HEK293 (cell line): Measurements from ENCODE around the gene FXR1.

ENCODE experiments used
- CTCF ChIA-PET: fragments of 350-600 bp; formaldehyde crosslinking; extraction: SDS; loops from one replicate; lab custom pipeline; 2021; ENCODE audit warnings: antibody characterized with exemption; lab: Yijun Ruan, JAX
- POLR2A ChIA-PET: fragments of 300-600 bp; formaldehyde crosslinking; extraction: SDS; loops from one replicate; lab custom pipeline; 2020; ENCODE audit warnings: antibody characterized with exemption, inconsistent platforms; lab: Yijun Ruan, JAX
- H3K27ac ChIP-seq: fragments of 200-500 bp; sonication (Bioruptor generic); 2 replicates; pipeline ENCODE4 v1.5.1; 2014; ENCODE audit warnings: low read depth, low read length, control low read depth, inconsistent platforms; ENCODE audit errors: extremely low read depth
- H3K36me3 ChIP-seq, 2 experiments: fragments of 200-500 bp in 1 of 2; sonication (Bioruptor generic) in 1 of 2; 1 replicate in 1 of 2; 2 replicates in 1 of 2; pipeline ENCODE4 v1.5.1; 2014 to 2017; ENCODE audit warnings: inconsistent platforms in 2 of 2, low read length in 2 of 2; ENCODE audit not compliant: control insufficient read depth in 2 of 2, insufficient read depth in 1 of 2
- H3K4me1 ChIP-seq: fragments of 200-500 bp; sonication (Bioruptor generic); 2 replicates; pipeline ENCODE4 v1.5.1; 2014; ENCODE audit warnings: mild to moderate bottlenecking, low read length, inconsistent platforms; ENCODE audit not compliant: control insufficient read depth, insufficient read depth
- H3K4me3 ChIP-seq: 2 replicates; pipeline ENCODE4 v1.5.1; 2011; ENCODE audit warnings: low read depth, mild to moderate bottlenecking, control low read depth, low read length, moderate library complexity
- H3K9me3 ChIP-seq: fragments of 200-500 bp; sonication (Bioruptor generic); 2 replicates; pipeline ENCODE4 v1.5.1; 2014; ENCODE audit warnings: low read depth, low read length, inconsistent platforms; ENCODE audit not compliant: control insufficient read depth, insufficient read depth
- ATF2 ChIP-seq: fragments of 450-650 bp; formaldehyde crosslinking; IDR thresholded peaks from 2 replicates; pipeline ENCODE4 v1.5.1; 2016; ENCODE audit warnings: missing biosample characterization, missing genetic modification characterization, low read depth
- EGR2 ChIP-seq: fragments of 450-650 bp; formaldehyde crosslinking; IDR thresholded peaks from 2 replicates; pipeline ENCODE4 v1.5.1; 2016; ENCODE audit warnings: low read depth, missing biosample characterization, missing genetic modification characterization
- GLI2 ChIP-seq: fragments of 450-650 bp; formaldehyde crosslinking; IDR thresholded peaks from 2 replicates; pipeline ENCODE4; 2017; ENCODE audit warnings: missing biosample characterization, missing genetic modification characterization, low read depth, borderline replicate concordance
- KLF1 ChIP-seq: fragments of 450-650 bp; formaldehyde crosslinking; IDR thresholded peaks from 2 replicates; pipeline ENCODE4 v1.5.1; 2016; ENCODE audit warnings: missing biosample characterization, missing genetic modification characterization
- KLF10 ChIP-seq: fragments of 450-650 bp; IDR thresholded peaks from 2 replicates; pipeline ENCODE4 v1.5.1; 2018; ENCODE audit warnings: missing biosample characterization, mild to moderate bottlenecking, missing genetic modification characterization
- KLF9 ChIP-seq: fragments of 450-650 bp; formaldehyde crosslinking; IDR thresholded peaks from 2 replicates; pipeline ENCODE4 v1.5.1; 2016; ENCODE audit warnings: missing biosample characterization, missing genetic modification characterization, low read depth
- MZF1 ChIP-seq: fragments of 450-650 bp; formaldehyde crosslinking; IDR thresholded peaks from 2 replicates; pipeline ENCODE4 v1.5.1; 2017; ENCODE audit warnings: missing biosample characterization, missing genetic modification characterization, borderline replicate concordance
- RBAK ChIP-seq: fragments of 450-650 bp; formaldehyde crosslinking; IDR thresholded peaks from 2 replicates; pipeline ENCODE4 v1.5.1; 2016; ENCODE audit warnings: missing biosample characterization, missing genetic modification characterization
- ZBTB8A ChIP-seq: fragments of 450-650 bp; formaldehyde crosslinking; IDR thresholded peaks from 2 replicates; pipeline ENCODE4 v1.5.1; 2016; ENCODE audit warnings: missing biosample characterization, missing genetic modification characterization
- ZEB2 ChIP-seq: fragments of 450-650 bp; formaldehyde crosslinking; IDR thresholded peaks from 2 replicates; pipeline ENCODE4 v1.5.1; 2016; ENCODE audit warnings: missing biosample characterization, missing genetic modification characterization
- ZFHX2 ChIP-seq: fragments of 450-650 bp; formaldehyde crosslinking; conservative IDR thresholded peaks from 2 replicates; pipeline ENCODE4 v1.5.1; 2016; ENCODE audit warnings: missing biosample characterization, missing genetic modification characterization
- ZNF140 ChIP-seq: fragments of 450-650 bp; formaldehyde crosslinking; IDR thresholded peaks from 2 replicates; pipeline ENCODE4 v1.5.1; 2016; ENCODE audit warnings: missing biosample characterization, missing genetic modification characterization
- ZNF2 ChIP-seq: fragments of 450-650 bp; formaldehyde crosslinking; IDR thresholded peaks from 2 replicates; pipeline ENCODE4 v1.5.1; 2016; ENCODE audit warnings: missing biosample characterization, missing genetic modification characterization
- ZNF221 ChIP-seq: fragments of 450-650 bp; formaldehyde crosslinking; IDR thresholded peaks from 2 replicates; pipeline ENCODE4 v1.5.1; 2017; ENCODE audit warnings: missing biosample characterization, missing genetic modification characterization, borderline replicate concordance
- ZNF23 ChIP-seq: fragments of 450-650 bp; formaldehyde crosslinking; IDR thresholded peaks from 2 replicates; pipeline ENCODE4 v1.5.1; 2016; ENCODE audit warnings: missing biosample characterization, missing genetic modification characterization, borderline replicate concordance
- ZNF302 ChIP-seq: fragments of 450-650 bp; formaldehyde crosslinking; IDR thresholded peaks from 2 replicates; pipeline ENCODE4 v1.5.1; 2016; ENCODE audit warnings: missing biosample characterization, missing genetic modification characterization, low read depth
- ZNF354C ChIP-seq: fragments of 450-650 bp; formaldehyde crosslinking; IDR thresholded peaks from 2 replicates; pipeline ENCODE4 v1.5.1; 2016; ENCODE audit warnings: missing biosample characterization, missing genetic modification characterization, low read depth, borderline replicate concordance
- ZNF394 ChIP-seq: fragments of 450-650 bp; formaldehyde crosslinking; IDR thresholded peaks from 2 replicates; pipeline ENCODE4 v1.5.1; 2016; ENCODE audit warnings: missing biosample characterization, missing genetic modification characterization, mild to moderate bottlenecking, moderate library complexity, borderline replicate concordance
- ZNF449 ChIP-seq: fragments of 450-650 bp; formaldehyde crosslinking; IDR thresholded peaks from 2 replicates; pipeline ENCODE4 v1.5.1; 2017; ENCODE audit warnings: missing biosample characterization, mild to moderate bottlenecking, missing genetic modification characterization, moderate library complexity
- ZNF514 ChIP-seq: fragments of 450-650 bp; formaldehyde crosslinking; IDR thresholded peaks from 2 replicates; pipeline ENCODE4 v1.5.1; 2016; ENCODE audit warnings: missing biosample characterization, missing genetic modification characterization
- ZNF776 ChIP-seq: fragments of 450-650 bp; formaldehyde crosslinking; IDR thresholded peaks from 2 replicates; pipeline ENCODE4 v1.5.0; 2017; ENCODE audit warnings: missing biosample characterization, missing genetic modification characterization, borderline replicate concordance
- ZNF792 ChIP-seq: fragments of 450-650 bp; formaldehyde crosslinking; IDR thresholded peaks from 2 replicates; pipeline ENCODE4 v1.5.1; 2016; ENCODE audit warnings: missing biosample characterization, missing genetic modification characterization
- ZSCAN16 ChIP-seq: fragments of 450-650 bp; formaldehyde crosslinking; IDR thresholded peaks from 2 replicates; pipeline ENCODE4 v1.5.1; 2016; ENCODE audit warnings: missing biosample characterization, missing genetic modification characterization
- ZSCAN4 ChIP-seq: fragments of 450-650 bp; formaldehyde crosslinking; IDR thresholded peaks from 2 replicates; pipeline ENCODE4 v1.5.1; 2017; ENCODE audit warnings: missing biosample characterization, missing genetic modification characterization
- TF ChIP-seq, protein P1 (sequence below): fragments of 450-650 bp; formaldehyde crosslinking; IDR thresholded peaks from 2 replicates; pipeline ENCODE4 v1.5.1; 2016; ENCODE audit warnings: missing biosample characterization, missing genetic modification characterization
- TF ChIP-seq, protein P2 (sequence below): fragments of 450-650 bp; formaldehyde crosslinking; IDR thresholded peaks from 2 replicates; pipeline ENCODE4 v1.5.1; 2016; ENCODE audit warnings: missing biosample characterization, missing genetic modification characterization

Gene FXR1

GRCh38 chr3:180898572-180898971 is 13.9 kb upstream of the FXR1 start:
- POLR2A ChIA-PET = no interaction called here

GRCh38 chr3:180909369-180910127 is 2.9 kb upstream of the FXR1 start:
- Histone ChIP-seq H3K4me1 (no peaks in the 10 kb centered on the region), H3K4me3 (no peak overlapping the region), H3K27ac (no peak overlapping the region), H3K9me3 (no peaks in the 10 kb centered on the region), H3K36me3 (peaks cover 0 to under 1% of the 10 kb centered on the region in 2 experiments; a peak in 1 of 3 replicates)
- ChIA-PET POLR2A (no interaction called here), CTCF (no interaction called here)
- TF ChIP-seq, protein P1, sequence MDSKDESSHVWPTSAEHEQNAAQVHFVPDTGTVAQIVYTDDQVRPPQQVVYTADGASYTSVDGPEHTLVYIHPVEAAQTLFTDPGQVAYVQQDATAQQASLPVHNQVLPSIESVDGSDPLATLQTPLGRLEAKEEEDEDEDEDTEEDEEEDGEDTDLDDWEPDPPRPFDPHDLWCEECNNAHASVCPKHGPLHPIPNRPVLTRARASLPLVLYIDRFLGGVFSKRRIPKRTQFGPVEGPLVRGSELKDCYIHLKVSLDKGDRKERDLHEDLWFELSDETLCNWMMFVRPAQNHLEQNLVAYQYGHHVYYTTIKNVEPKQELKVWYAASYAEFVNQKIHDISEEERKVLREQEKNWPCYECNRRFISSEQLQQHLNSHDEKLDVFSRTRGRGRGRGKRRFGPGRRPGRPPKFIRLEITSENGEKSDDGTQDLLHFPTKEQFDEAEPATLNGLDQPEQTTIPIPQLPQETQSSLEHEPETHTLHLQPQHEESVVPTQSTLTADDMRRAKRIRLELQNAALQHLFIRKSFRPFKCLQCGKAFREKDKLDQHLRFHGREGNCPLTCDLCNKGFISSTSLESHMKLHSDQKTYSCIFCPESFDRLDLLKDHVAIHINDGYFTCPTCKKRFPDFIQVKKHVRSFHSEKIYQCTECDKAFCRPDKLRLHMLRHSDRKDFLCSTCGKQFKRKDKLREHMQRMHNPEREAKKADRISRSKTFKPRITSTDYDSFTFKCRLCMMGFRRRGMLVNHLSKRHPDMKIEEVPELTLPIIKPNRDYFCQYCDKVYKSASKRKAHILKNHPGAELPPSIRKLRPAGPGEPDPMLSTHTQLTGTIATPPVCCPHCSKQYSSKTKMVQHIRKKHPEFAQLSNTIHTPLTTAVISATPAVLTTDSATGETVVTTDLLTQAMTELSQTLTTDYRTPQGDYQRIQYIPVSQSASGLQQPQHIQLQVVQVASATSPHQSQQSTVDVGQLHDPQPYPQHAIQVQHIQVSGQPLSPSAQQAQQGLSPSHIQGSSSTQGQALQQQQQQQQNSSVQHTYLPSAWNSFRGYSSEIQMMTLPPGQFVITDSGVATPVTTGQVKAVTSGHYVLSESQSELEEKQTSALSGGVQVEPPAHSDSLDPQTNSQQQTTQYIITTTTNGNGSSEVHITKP (tag by site-specific recombination) = no peak
- TF ChIP-seq ZBTB8A (tag by site-specific recombination) = no peak
- TF ChIP-seq GLI2 = no peak
- TF ChIP-seq KLF1 (tag by site-specific recombination) = no peak
- TF ChIP-seq KLF10 (tag by site-specific recombination) = no peak
- TF ChIP-seq ZNF140 (tag by site-specific recombination) = no peak

More at GRCh38 chr3:180898572-180898971, 13.9 kb upstream of the FXR1 start:
- H3K9me3 ChIP-seq = no peaks in the 10 kb centered on the region
- TF ChIP-seq ZNF514 (tag by site-specific recombination) (no peak), ZSCAN4 (tag by site-specific recombination) (no peak), ZNF394 (tag by site-specific recombination) (no peak), EGR2 (tag by site-specific recombination) (no peak), ZNF449 (tag by site-specific recombination) (no peak), ZSCAN16 (tag by site-specific recombination) (no peak), ZNF23 (tag by site-specific recombination) (no peak), ZNF354C (tag by site-specific recombination) (no peak), ZNF776 (tag by site-specific recombination) (no peak), ZNF792 (tag by site-specific recombination) (no peak), ZNF221 (tag by site-specific recombination) (no peak), ZFHX2 (tag by site-specific recombination) (no peak), ZEB2 (tag by site-specific recombination) (no peak), ATF2 (tag by site-specific recombination) (no peak), KLF9 (tag by site-specific recombination) (no peak), MZF1 (no peak), RBAK (tag by site-specific recombination) (no peak), ZNF302 (tag by site-specific recombination) (no peak), ZNF2 (tag by site-specific recombination) (no peak)
- TF ChIP-seq, protein P2, sequence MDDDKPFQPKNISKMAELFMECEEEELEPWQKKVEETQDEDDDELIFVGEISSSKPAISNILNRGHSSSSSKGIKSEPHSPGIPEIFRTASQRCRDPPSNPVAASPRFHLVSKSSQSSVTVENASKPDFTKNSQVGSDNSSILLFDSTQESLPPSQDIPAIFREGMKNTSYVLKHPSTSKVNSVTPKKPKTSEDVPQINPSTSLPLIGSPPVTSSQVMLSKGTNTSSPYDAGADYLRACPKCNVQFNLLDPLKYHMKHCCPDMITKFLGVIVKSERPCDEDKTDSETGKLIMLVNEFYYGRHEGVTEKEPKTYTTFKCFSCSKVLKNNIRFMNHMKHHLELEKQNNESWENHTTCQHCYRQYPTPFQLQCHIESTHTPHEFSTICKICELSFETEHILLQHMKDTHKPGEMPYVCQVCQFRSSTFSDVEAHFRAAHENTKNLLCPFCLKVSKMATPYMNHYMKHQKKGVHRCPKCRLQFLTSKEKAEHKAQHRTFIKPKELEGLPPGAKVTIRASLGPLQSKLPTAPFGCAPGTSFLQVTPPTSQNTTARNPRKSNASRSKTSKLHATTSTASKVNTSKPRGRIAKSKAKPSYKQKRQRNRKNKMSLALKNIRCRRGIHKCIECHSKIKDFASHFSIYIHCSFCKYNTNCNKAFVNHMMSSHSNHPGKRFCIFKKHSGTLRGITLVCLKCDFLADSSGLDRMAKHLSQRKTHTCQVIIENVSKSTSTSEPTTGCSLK = no peak
- no peaks in the 10 kb centered on the region for H3K4me1 ChIP-seq
- H3K4me3 ChIP-seq = no peak overlapping the region
- CTCF ChIA-PET = no interaction called here
- H3K27ac ChIP-seq = no peak overlapping the region
- H3K36me3 ChIP-seq = no peaks in the 10 kb centered on the region
